ENCODE results near the gene MAPK11. TPM values are rescaled to one million over a fixed set of nuclear protein-coding genes. Genes with fewer than 3 reads are reported as not detected.

Gene MAPK11
- polyA plus RNA-seq, 1 donor (not counting 4 experiments of a cell fraction or from before 2014, with no cell fraction given), result 4.6 TPM

DNA sequence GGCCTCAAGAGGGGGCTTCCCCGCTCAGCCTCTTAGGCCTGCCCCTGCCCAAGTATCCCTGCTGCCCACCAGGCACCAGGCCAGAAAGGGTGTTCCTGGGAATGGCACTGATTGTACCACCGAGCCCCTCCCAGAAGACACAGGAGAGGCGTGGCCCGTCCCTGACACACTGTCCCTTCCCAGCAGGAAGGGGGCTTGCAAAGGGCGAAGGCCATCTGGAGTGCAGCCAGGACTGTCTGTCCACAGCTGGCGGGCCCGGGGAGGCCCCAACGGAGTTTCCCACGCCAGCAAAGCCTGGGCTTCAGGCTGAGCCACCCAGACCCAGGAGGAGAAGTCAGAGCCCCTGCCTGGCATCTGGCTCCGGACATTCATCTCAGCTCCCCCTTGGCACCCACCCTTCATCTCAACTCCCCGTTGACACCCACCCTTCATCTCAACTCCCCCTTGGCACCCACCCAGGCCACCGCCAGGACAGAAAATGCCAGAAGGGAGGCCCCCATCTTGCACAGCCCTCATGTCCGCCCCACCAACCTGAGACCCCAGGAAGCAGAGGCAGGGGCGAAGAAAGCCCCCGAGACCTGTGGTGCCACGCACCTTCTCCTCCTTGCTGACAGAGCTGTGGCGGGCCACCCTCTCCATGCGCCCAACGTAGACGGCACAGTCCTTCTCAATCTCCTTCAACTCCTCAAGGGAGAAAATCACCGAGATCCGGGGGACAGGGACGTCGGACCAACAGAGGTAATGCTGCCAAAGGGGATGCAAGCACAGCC is 44.8 kb downstream of the MAPK11 start:
- Histone ChIP-seq H3K9me3 (ENCODE audit: control insufficient read depth, low read depth, low read length) (no peaks in the 10 kb centered on the region), H3K9ac (ENCODE audit: control insufficient read depth, extremely low read depth, insufficient read depth, low read length) (no peak overlapping the region), H3K27me3 (ENCODE audit: control insufficient read depth, extremely low read depth, insufficient read depth, low read length) (no peaks in the 10 kb centered on the region), H4K20me1 (ENCODE audit: control insufficient read depth, extremely low read depth, insufficient read depth, low read length) (no peaks in the 10 kb centered on the region), H3K27ac (ENCODE audit: control insufficient read depth, insufficient read depth, low read length) (no peak overlapping the region), H3K9me1 (ENCODE audit: control insufficient read depth, extremely low read depth, insufficient read depth, low read length) (no peaks in the 10 kb centered on the region), H3K4me3 (ENCODE audit: control insufficient read depth in 2 of 3, extremely low read depth in 1 of 3, insufficient read depth in 2 of 3, low read depth in 1 of 3, low read length in 3 of 3) (no peak overlapping the region), H3K79me2 (ENCODE audit: control insufficient read depth, insufficient read depth, low read length) (no peaks in the 10 kb centered on the region), H2AFZ (ENCODE audit: control insufficient read depth, low read length) (no peak overlapping the region), H3K36me3 (ENCODE audit: control insufficient read depth in 2 of 2, extremely low read depth in 1 of 2, insufficient read depth in 2 of 2, low read length in 2 of 2) (peaks cover 11 to 42% of the 10 kb centered on the region in 2 experiments), H3K4me1 (ENCODE audit: control insufficient read depth, extremely low read depth, insufficient read depth, low read length) (no peaks in the 10 kb centered on the region), H3K4me2 (ENCODE audit: control insufficient read depth, extremely low read depth, insufficient read depth, low read depth, low read length) (no peak overlapping the region)
- no peak for TF ChIP-seq EZH2 (IDR thresholded peaks at IDR 0.05; ENCODE audit: low read length)
- TF ChIP-seq, protein P1, sequence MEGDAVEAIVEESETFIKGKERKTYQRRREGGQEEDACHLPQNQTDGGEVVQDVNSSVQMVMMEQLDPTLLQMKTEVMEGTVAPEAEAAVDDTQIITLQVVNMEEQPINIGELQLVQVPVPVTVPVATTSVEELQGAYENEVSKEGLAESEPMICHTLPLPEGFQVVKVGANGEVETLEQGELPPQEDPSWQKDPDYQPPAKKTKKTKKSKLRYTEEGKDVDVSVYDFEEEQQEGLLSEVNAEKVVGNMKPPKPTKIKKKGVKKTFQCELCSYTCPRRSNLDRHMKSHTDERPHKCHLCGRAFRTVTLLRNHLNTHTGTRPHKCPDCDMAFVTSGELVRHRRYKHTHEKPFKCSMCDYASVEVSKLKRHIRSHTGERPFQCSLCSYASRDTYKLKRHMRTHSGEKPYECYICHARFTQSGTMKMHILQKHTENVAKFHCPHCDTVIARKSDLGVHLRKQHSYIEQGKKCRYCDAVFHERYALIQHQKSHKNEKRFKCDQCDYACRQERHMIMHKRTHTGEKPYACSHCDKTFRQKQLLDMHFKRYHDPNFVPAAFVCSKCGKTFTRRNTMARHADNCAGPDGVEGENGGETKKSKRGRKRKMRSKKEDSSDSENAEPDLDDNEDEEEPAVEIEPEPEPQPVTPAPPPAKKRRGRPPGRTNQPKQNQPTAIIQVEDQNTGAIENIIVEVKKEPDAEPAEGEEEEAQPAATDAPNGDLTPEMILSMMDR (optimal IDR thresholded peaks at IDR 0.05 in 1 of 3, IDR thresholded peaks at IDR 0.05 in 1 of 3, conservative IDR thresholded peaks at IDR 0.05 in 1 of 3; ENCODE audit: extremely low read depth in 1 of 3, insufficient read depth in 2 of 3, low read length in 3 of 3), result no peak
- dilution Hi-C loops (cut with MboI; ENCODE audit: extremely low pct_ligation_motif_present, low sequenced_read_pairs), result no loop called here
- FAIRE-seq (no peak), DNase-seq (ENCODE audit: low read depth, low spot score) (no peak)

DNA sequence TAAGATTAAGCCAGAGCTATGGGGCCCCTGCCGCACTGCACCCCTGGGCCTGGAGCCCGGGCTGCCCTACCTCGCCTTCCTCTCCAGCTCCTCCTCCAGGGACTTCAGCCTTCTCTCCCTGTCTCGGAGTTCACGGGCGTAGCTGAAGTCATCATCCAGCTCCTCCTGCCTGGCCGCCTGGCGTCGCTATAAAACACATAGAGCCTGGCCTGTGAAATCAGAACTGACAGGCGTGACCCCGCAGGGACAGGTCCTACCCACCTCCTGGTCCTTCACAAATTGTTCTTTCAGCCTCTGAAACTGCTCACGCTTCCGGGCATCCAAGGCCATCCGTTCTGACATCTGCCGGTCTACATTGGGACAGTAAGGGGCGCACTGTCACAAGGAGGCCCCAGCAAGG is 46.1 kb downstream of the MAPK11 start:
- no peaks in the 10 kb centered on the region for H3K27me3 ChIP-seq (ENCODE audit: control insufficient read depth, extremely low read depth, insufficient read depth, low read length)
- FAIRE-seq, result no peak
- no peaks in the 10 kb centered on the region for H3K4me1 ChIP-seq (ENCODE audit: control insufficient read depth, extremely low read depth, insufficient read depth, low read length)
- no peaks in the 10 kb centered on the region for H4K20me1 ChIP-seq (ENCODE audit: control insufficient read depth, extremely low read depth, insufficient read depth, low read length)
- H3K36me3 ChIP-seq (ENCODE audit: control insufficient read depth in 2 of 2, extremely low read depth in 1 of 2, insufficient read depth in 2 of 2, low read length in 2 of 2), result peaks cover 22 to 43% of the 10 kb centered on the region in 2 experiments
- no peaks in the 10 kb centered on the region for H3K9me3 ChIP-seq (ENCODE audit: control insufficient read depth, low read depth, low read length)
- H3K79me2 ChIP-seq (ENCODE audit: control insufficient read depth, insufficient read depth, low read length), result no peaks in the 10 kb centered on the region
- H3K9me1 ChIP-seq (ENCODE audit: control insufficient read depth, extremely low read depth, insufficient read depth, low read length), result no peaks in the 10 kb centered on the region
- H3K27ac ChIP-seq (ENCODE audit: control insufficient read depth, insufficient read depth, low read length), result no peak overlapping the region
- TF ChIP-seq EZH2 (IDR thresholded peaks at IDR 0.05; ENCODE audit: low read length), result no peak
- TF ChIP-seq, protein P1 (optimal IDR thresholded peaks at IDR 0.05 in 1 of 3, IDR thresholded peaks at IDR 0.05 in 1 of 3, conservative IDR thresholded peaks at IDR 0.05 in 1 of 3; ENCODE audit: extremely low read depth in 1 of 3, insufficient read depth in 2 of 3, low read length in 3 of 3), result no peak
- H3K9ac ChIP-seq (ENCODE audit: control insufficient read depth, extremely low read depth, insufficient read depth, low read length), result no peak overlapping the region
- dilution Hi-C loops (cut with MboI; ENCODE audit: extremely low pct_ligation_motif_present, low sequenced_read_pairs), result no loop called here
- no peak overlapping the region for H3K4me3 ChIP-seq (ENCODE audit: control insufficient read depth in 2 of 3, extremely low read depth in 1 of 3, insufficient read depth in 2 of 3, low read depth in 1 of 3, low read length in 3 of 3)
- DNase-seq (ENCODE audit: low read depth, low spot score), result no peak
- no peak overlapping the region for H3K4me2 ChIP-seq (ENCODE audit: control insufficient read depth, extremely low read depth, insufficient read depth, low read depth, low read length)
- H2AFZ ChIP-seq (ENCODE audit: control insufficient read depth, low read length), result no peak overlapping the region

Measured in keratinocyte (primary cell).